HAP-1 (cell line): ENCODE measurements around the gene GATA3.

Experiments
- DNase-seq, 2 experiments: peaks; one replicate each; pipeline ENCODE4 v3.0.0-alpha.2; 2016 to 2020; ENCODE audit warnings: low spot score in 2 of 2
- H3K27me3 ChIP-seq: fragments of 250-450 bp; sonication (Bioruptor Pico); 2 replicates; pipeline ENCODE4 v1.5.1; 2020; ENCODE audit warnings: low read depth, mild to moderate bottlenecking, moderate library complexity
- H3K36me3 ChIP-seq: fragments of 250-450 bp; sonication (Bioruptor Pico); replicated peaks from 2 replicates; pipeline ENCODE4 v1.5.1; 2020; ENCODE audit warnings: mild to moderate bottlenecking
- H3K4me1 ChIP-seq: fragments of 250-450 bp; sonication (Bioruptor Pico); 2 replicates; pipeline ENCODE4 v1.5.1; 2020; ENCODE audit warnings: mild to moderate bottlenecking
- H3K4me3 ChIP-seq: fragments of 250-450 bp; sonication (Bioruptor Pico); 2 replicates; pipeline ENCODE4 v1.5.1; 2020; ENCODE audit warnings: mild to moderate bottlenecking, moderate library complexity
- H3K9me3 ChIP-seq: fragments of 250-450 bp; sonication (Bioruptor Pico); 2 replicates; pipeline ENCODE4 v1.5.1; 2020; ENCODE audit warnings: mild to moderate bottlenecking, moderate library complexity
- in situ Hi-C: fragments of 300-500 bp; cut with MboI; formaldehyde crosslinking; loops from 3 replicates; pipeline ENCODE4 v1.14.3; 2020; ENCODE audit warnings: low sequenced_read_pairs, inconsistent platforms, mixed read lengths

Gene GATA3

DNA sequence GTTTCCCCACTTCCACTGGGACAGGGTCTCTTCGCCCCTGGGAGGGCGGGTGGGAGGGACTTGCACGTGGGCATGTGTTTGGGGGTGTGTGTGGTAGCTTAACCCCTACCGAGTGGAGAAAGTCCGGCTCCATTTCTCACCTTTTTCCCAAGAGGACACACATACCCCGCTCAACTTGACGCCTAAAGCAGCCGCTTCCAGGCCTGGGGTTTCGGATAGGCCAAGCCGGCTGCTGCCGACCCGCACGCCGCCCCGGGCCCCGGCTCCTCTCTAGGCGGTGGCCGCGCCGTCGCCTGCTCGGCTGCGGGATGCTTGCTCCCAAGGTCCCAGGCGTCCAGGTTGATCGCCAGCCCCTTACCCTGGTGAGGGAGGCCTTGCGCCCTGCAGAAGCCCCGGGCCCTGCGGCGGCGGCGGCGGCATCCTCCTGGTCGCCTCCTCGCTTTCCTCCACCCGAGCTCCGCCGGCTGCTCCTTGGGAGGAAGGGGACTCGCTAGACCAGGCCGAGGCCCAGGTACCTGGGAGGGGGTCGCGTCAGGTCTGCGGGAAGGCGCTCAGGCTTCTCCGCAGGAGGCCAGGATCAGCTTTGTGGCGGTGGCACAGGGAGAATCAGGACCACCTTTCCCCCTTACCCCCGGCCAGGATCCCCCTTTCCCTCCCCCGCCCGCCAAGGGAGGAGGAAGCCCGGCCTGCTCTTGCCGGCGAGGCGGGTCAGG is 3.2 kb upstream of the GATA3 start:
- Histone ChIP-seq H3K4me1 (peaks cover 22% of the 10 kb centered on the region), H3K9me3 (no peaks in the 10 kb centered on the region), H3K36me3 (no peaks in the 10 kb centered on the region), H3K4me3 (no peak overlapping the region), H3K27me3 (no peaks in the 10 kb centered on the region)
- DNase-seq: no peak
- in situ Hi-C loops: no loop called here

DNA sequence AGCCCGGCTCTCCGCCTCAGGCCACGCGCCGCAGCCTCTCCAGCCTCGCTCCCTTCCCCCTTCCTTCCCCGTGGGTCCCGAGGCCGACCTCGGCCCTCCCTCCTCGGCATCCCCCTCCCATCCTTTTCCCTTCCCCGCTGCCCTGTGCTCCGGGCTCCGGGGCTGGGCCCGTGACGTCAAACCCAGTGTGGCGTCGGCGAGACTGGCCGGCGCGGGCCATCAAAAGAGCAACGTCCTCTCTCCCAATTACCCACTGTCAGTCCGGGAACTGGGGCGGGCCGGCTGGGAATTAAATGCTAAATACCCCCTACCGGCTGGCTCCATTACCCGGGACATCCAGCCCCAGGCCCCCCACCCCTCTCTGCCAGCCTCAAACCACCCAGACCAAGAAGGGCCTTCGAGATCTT is 2.6 kb upstream of the GATA3 start:
- Histone ChIP-seq H3K36me3 (no peaks in the 10 kb centered on the region), H3K4me3 (no peak overlapping the region), H3K27me3 (no peaks in the 10 kb centered on the region), H3K9me3 (no peaks in the 10 kb centered on the region), H3K4me1 (peaks cover 22% of the 10 kb centered on the region)
- DNase-seq: no peak
- in situ Hi-C loops: no loop called here

DNA sequence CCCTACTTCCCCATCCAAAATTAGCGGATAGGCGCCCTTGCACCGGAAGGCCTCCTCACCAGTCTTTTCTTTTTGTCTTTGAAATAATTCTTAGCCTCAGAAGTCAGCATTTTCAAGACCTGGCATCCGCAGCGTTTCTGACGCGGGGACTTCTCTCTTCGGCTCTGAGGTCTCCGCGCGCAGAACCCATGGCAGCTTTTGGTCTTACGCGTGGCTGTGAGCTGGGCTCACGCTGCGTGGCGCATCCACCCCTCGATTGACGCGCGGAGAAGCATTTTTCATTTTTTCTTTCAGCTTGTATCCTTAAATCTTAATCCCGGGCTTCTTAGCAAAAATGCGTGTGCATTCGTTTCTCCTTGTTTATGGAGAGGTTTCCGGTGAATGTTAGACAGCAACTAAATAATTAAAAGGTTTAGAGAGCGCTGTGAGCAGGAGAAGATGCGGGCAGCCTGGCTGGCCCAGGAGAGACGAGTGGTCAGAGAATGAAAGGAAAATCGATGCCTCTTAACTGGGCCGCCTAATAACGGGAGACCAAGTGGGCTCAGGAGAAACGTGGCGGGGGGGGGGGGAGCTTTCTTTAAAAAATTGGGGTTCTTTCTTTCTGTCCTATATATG is 2.0 kb upstream of the GATA3 start:
- Histone ChIP-seq H3K36me3 (no peaks in the 10 kb centered on the region), H3K27me3 (no peaks in the 10 kb centered on the region), H3K4me1 (peaks cover 16% of the 10 kb centered on the region), H3K9me3 (no peaks in the 10 kb centered on the region), H3K4me3 (no peak overlapping the region)
- no peak for DNase-seq
- in situ Hi-C loops: no loop called here

DNA sequence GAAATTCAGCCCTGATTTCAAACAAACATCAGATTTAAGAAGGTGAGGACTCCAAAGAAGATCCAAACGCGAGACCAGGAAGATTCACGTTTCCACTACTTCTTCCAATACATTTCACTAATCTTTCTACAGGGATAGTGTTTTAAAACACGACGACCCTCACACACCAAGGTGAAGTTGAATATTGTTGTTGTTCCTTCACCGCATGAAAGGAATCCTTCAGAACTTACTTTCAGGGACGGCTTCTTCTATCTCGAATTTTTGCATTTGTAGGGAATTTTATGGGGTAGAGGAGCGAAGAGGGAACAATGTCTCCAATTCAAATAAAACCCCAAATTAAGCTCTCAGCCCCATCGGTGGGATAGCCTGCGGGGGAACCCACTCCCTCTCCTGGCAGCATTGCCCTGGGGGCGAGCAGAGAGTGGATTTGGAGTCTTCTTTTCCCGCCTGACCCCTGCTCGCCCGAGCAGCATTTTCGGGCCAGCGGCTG is 1.5 kb upstream of the GATA3 start:
- H3K9me3 ChIP-seq: no peaks in the 10 kb centered on the region
- no peaks in the 10 kb centered on the region for H3K27me3 ChIP-seq
- no peak for DNase-seq
- peak overlapping the region; percentile 51; the same call in 1 of the 2 replicates for H3K4me3 ChIP-seq
- in situ Hi-C loops: no loop called here
- peaks cover 10% of the 10 kb centered on the region for H3K4me1 ChIP-seq
- no peaks in the 10 kb centered on the region for H3K36me3 ChIP-seq

DNA sequence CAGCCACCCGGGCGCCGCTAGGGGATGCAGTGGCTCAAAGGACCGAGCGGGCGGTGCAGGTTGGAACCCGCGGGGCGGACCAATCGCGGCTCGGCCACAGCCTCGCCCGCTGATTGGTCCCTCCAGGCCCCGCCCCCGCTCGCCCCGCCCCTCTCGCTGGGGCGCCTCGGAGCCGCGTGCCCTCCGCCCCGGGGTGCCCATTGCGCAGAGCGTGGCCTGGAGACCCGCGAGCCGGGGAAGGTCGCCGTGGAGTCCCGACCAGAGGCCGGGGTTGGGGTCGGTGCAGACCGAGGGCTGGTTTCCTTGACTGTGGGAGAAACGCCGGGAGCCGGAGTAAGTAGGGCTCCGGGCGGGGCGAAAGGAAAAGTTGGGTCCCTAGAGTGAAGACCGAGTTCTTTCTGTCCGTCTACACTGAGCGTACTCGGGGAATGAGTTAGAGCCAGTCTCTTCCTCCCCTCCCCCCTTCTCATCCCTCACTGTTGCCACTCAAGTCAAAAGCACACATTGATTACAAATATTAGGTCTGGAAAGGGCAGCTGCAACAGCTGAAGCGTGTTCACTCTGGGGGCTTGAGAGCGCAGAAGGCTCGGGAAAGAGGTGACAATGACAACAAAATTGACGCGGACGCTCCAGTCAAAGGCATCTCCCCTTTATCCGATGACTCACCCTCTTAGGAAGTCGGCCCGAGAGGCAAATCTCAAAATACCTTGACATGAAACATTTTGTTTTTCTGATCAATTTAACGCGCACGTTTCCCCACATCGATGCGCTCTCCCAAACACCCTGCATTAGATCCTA is 843 bp upstream of the GATA3 start:
- Histone ChIP-seq H3K4me1 (peaks cover 4% of the 10 kb centered on the region), H3K27me3 (no peaks in the 10 kb centered on the region), H3K4me3 (peak overlapping the region; percentile 51), H3K9me3 (no peaks in the 10 kb centered on the region), H3K36me3 (no peaks in the 10 kb centered on the region)
- in situ Hi-C loops: no loop called here
- peak; percentile 87 to 95 for DNase-seq

DNA sequence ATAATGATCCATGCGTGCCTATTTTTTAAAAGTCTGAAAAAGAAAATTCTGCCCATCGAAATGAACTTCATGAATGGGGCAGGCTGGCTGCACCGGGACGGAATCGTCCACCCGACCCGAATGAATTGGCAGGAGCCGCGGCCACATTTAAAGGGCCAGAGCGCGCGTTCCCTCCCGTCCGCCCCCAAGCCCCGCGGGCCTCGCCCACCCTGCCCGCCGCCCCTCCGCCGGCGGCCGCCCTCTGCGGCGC is 319 bp upstream of the GATA3 start:
- Histone ChIP-seq H3K4me3 (peak overlapping the region; percentile 51), H3K9me3 (no peaks in the 10 kb centered on the region), H3K36me3 (peaks cover 2% of the 10 kb centered on the region; the same call in 1 of the 2 replicates), H3K4me1 (peaks cover 4% of the 10 kb centered on the region; the same call in 1 of the 2 replicates), H3K27me3 (no peaks in the 10 kb centered on the region)
- in situ Hi-C loops: no loop called here
- DNase-seq: peak in 1 of 2 experiments; percentile 22

DNA sequence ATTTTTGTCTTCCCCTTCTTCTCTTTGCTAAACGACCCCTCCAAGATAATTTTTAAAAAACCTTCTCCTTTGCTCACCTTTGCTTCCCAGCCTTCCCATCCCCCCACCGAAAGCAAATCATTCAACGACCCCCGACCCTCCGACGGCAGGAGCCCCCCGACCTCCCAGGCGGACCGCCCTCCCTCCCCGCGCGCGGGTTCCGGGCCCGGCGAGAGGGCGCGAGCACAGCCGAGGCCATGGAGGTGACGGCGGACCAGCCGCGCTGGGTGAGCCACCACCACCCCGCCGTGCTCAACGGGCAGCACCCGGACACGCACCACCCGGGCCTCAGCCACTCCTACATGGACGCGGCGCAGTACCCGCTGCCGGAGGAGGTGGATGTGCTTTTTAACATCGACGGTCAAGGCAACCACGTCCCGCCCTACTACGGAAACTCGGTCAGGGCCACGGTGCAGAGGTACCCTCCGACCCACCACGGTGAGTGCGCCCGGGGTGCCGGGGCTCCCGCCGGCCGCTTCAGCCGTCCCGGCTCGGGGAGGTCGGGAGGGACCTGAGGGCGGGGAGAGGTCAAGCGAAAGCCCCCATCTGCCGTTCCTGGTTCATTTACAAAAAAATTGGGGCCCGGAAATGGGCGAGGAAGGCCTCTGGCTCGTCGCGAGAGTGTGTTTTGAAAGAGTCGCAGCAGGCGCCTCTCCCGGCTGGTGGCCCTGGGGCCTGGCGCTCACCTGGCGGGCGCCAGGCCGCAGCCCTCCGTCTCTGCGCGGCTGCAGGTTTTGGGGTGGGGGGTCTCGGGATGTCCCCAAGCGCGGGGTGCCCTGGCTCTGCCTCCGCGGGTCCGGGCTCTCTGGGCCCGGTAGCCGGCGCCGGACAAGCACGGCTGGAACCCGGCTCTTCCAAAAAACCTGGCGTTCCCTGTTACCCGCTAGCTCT is 1.2 kb downstream of the GATA3 start:
- Histone ChIP-seq H3K4me1 (peaks cover 10% of the 10 kb centered on the region), H3K9me3 (no peaks in the 10 kb centered on the region), H3K4me3 (no peak overlapping the region), H3K27me3 (no peaks in the 10 kb centered on the region), H3K36me3 (peaks cover 7% of the 10 kb centered on the region)
- in situ Hi-C loops: no loop called here
- DNase-seq: no peak

DNA sequence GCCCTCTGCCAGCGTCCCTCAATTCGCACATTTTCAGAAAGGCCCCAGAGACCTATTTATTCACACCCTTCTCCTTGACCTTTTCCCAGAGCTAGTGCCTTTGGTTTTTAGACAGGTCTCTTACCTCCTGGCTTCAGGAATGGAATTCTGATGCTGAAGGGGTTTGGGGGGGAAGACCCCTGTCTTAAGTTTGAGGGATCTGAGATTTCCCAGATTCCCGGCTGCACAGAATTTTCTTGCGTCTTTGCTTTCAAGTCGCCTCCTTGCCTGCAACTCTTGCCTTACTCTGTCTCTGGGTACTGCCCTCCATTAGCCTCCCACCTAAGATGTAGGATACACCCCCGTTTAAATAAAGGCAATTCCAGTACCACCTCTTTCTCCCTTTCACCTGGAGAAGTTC is 1.9 kb downstream of the GATA3 start:
- H3K4me3 ChIP-seq: no peak overlapping the region

DNA sequence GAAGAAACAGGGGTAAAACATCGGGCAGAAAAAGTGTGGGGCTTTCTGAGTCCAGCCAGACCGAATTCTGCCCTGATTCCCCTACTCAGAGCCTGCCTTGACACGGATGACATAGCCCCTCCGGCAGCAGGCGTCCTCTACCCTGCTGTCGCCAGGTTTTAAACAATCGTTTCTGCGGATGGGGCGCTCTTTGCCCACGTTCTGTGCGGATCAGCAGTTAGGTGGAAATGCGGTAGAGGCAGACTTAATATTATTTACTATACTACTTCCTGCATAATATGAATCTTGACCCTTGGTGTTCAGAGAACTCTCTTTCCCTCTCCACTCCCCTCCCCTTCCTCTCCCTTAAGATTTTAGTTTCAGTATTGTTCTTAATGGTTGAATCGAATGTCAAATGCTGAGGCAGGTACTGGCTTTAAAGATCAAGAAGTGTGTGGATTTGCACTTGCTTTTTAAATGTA is 2.4 kb downstream of the GATA3 start:
- Histone ChIP-seq H3K4me1 (peaks cover 10% of the 10 kb centered on the region), H3K36me3 (peaks cover 7% of the 10 kb centered on the region), H3K27me3 (no peaks in the 10 kb centered on the region), H3K4me3 (no peak overlapping the region), H3K9me3 (no peaks in the 10 kb centered on the region)
- in situ Hi-C loops: no loop called here
- DNase-seq: no peak

More for the DNA sequence above, 1.9 kb downstream of the GATA3 start:
- Histone ChIP-seq H3K9me3 (no peaks in the 10 kb centered on the region), H3K27me3 (no peaks in the 10 kb centered on the region), H3K4me1 (peaks cover 10% of the 10 kb centered on the region), H3K36me3 (peaks cover 7% of the 10 kb centered on the region)
- no peak for DNase-seq
- in situ Hi-C loops: no loop called here

DNA sequence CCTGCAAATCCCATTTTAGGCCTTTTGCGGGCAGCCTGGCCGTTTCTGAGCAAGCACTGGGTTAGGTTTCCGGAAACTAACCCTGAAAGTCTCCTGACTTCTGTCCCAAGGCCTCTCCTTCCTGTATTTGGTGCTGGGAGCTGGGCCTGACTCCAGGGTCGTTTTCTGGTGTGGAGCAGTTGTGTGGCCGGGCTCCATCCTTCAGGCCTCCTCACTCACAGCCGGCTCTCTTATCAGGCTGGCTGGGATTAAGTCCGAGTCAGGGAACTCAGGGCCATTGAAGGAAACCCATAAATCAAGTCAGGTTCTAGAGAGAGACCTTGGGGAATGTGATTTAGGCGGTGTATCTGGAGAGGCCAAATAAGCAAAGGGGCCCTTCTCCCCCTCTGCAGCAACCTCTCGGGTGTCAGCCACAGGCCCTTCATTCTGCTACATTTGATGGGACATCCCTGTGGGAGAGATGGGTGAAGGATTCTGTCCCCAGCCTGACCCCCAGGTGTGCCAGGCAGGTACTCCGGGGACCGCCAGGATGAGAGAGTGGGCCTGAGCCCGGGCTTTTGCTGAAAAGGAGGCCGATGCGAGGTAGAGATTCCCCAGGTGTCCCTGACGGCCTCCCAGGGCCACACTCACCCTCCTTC is 3.3 kb downstream of the GATA3 start:
- no peak overlapping the region for H3K4me3 ChIP-seq
- in situ Hi-C loops: no loop called here
- peaks cover 10% of the 10 kb centered on the region for H3K4me1 ChIP-seq
- DNase-seq: no peak
- no peaks in the 10 kb centered on the region for H3K27me3 ChIP-seq
- H3K9me3 ChIP-seq: no peaks in the 10 kb centered on the region
- peaks cover 9% of the 10 kb centered on the region for H3K36me3 ChIP-seq

DNA sequence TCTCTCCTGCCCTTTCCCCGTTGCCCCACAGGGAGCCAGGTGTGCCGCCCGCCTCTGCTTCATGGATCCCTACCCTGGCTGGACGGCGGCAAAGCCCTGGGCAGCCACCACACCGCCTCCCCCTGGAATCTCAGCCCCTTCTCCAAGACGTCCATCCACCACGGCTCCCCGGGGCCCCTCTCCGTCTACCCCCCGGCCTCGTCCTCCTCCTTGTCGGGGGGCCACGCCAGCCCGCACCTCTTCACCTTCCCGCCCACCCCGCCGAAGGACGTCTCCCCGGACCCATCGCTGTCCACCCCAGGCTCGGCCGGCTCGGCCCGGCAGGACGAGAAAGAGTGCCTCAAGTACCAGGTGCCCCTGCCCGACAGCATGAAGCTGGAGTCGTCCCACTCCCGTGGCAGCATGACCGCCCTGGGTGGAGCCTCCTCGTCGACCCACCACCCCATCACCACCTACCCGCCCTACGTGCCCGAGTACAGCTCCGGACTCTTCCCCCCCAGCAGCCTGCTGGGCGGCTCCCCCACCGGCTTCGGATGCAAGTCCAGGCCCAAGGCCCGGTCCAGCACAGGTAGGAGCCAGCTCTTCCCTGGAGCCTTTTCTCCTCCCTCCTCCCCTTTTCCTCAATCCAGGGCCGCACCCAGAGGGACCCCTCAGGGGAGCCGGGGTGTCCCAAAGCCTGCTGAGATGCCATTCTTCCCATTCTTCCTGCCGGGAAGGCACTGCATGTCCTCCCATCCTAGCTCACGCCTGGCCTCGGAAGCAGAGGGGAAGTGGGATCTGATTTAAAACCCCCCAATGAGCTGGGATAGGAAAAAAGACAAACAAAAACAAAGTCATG is 4.0 kb downstream of the GATA3 start:
- no peaks in the 10 kb centered on the region for H3K9me3 ChIP-seq
- H3K4me3 ChIP-seq: no peak overlapping the region
- peaks cover 6% of the 10 kb centered on the region for H3K4me1 ChIP-seq
- DNase-seq: no peak
- no peaks in the 10 kb centered on the region for H3K27me3 ChIP-seq
- in situ Hi-C loops: no loop called here
- peaks cover 11% of the 10 kb centered on the region for H3K36me3 ChIP-seq

DNA sequence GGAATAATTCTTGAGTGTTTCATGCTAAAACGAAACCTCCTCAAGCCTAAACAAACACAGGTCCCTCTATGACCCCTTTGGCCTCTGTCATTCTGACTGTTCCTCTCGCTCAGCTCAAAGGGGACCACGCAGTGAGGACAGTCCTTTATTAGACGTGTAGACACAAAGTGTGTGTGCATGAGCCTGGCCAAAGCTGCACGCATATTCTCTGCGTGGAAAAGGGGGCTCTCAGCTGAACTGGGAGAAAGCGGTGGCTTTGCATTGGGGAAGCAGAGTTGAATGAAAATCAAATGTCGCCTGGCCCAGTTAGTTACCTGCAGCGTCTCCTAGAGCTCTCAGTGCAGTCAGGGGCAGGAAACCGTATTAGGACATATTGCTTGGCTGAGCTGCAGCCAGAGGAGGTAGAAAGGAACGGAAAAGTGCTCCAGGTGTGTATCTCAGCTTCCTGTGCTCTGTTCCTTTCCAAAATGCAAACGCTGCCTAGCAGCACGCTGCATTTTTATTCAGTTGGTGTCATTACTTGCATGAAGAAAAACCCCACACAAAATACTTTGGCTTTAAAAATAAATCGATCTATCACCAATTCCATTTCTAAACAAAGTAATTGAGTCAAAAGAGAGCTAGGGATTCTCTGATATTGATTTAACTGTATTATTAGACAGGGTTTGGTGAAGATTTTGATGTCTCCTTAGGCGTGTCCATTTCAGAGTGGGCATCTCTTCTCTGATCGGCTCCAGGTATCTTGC is 4.9 kb downstream of the GATA3 start:
- no peaks in the 10 kb centered on the region for H3K27me3 ChIP-seq
- no peaks in the 10 kb centered on the region for H3K9me3 ChIP-seq
- in situ Hi-C loops: no loop called here
- DNase-seq: no peak
- peaks cover 15% of the 10 kb centered on the region for H3K36me3 ChIP-seq
- H3K4me3 ChIP-seq: no peak overlapping the region
- H3K4me1 ChIP-seq: peaks cover 7% of the 10 kb centered on the region
